ENCODE measurements around the gene TGOLN2. TPM values are rescaled to one million over a fixed set of nuclear protein-coding genes. Genes with fewer than 3 reads are reported as not detected.
"Not testable (repeated sequence)": the region's sequence is repeated elsewhere in the genome, so short reads cannot be mapped to it uniquely, and the experiment has no call there.

The TGOLN2 gene
- total RNA-seq, 1 donor from 2014 or later = 171 TPM

DNA sequence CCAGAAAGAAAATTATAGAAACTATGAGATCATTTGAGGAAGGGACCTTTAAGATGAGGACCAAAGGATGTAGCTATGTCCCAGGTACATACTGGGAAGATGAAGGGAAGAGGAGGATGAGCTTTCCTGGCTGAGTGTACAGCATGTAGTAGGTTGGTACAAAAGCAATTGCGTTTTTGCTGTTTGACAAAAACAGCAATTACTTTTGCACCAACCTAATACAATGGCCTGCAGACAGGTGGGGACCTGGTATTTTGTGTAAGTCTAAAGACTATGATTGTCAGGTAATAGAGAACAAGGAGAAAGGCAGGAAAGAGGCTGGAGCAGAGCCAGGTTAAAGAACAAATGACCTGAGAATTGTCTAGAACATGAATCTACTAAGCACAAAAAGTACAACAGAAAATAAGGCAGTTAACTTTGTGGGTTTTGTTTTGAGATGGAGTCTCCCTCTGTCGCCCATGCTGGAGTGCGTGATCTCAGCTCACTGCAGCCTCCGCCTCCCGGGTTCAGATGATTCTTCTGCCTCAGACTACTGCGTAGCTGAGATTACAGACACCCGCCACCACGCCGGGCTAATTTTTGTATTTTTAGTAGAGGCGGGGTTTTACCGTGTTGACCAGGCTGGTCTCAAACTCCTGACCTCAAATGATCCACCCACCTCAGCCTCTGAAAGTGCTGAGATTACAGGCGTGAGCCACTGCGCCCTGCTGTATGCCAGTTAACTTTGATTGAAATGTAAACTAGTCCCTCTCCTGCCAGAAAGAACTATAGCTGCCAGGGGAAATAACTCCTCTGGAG is 3.2 kb upstream of the TGOLN2 start:
- ATAC-seq (no peak), DNase-seq (no peak)
- intact Hi-C loops (cut with DNase I) = no loop called here
- Histone ChIP-seq H3K4me3 (no peak overlapping the region), H3K27me3 (ENCODE audit: low read depth) (no peaks in the 10 kb centered on the region), H3K9me3 (no peaks in the 10 kb centered on the region), H3K27ac (no peak overlapping the region), H3K36me3 (peaks cover 4% of the 10 kb centered on the region), H3K4me1 (peaks cover 8% of the 10 kb centered on the region)
- TF ChIP-seq, protein P1, sequence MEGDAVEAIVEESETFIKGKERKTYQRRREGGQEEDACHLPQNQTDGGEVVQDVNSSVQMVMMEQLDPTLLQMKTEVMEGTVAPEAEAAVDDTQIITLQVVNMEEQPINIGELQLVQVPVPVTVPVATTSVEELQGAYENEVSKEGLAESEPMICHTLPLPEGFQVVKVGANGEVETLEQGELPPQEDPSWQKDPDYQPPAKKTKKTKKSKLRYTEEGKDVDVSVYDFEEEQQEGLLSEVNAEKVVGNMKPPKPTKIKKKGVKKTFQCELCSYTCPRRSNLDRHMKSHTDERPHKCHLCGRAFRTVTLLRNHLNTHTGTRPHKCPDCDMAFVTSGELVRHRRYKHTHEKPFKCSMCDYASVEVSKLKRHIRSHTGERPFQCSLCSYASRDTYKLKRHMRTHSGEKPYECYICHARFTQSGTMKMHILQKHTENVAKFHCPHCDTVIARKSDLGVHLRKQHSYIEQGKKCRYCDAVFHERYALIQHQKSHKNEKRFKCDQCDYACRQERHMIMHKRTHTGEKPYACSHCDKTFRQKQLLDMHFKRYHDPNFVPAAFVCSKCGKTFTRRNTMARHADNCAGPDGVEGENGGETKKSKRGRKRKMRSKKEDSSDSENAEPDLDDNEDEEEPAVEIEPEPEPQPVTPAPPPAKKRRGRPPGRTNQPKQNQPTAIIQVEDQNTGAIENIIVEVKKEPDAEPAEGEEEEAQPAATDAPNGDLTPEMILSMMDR (IDR thresholded peaks at IDR 0.05) = no peak

DNA sequence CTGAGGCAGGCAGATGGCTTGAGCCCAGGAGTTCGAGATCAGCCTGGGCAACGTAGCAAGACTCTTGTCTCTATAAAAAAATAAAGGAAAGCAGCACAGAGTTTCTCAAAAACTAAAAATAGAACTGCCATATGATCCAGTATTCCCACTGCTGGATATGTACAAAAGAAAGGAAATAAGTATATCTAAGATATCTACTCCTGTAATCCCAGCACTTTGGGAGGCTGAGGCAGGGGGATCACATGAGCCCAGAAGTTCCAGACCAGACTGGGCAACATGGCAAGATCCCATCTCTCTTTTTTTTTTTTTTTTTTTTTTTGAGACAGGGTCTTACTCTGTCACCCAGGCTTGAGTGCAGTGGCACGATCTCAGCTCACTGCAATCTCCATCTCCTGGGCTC is 1.9 kb upstream of the TGOLN2 start:
- Histone ChIP-seq H3K36me3 (peaks cover 12% of the 10 kb centered on the region), H3K4me1 (peaks cover 21% of the 10 kb centered on the region)
- ATAC-seq; H3K4me3 ChIP-seq; DNase-seq; intact Hi-C loops (cut with DNase I); H3K9me3 ChIP-seq; H3K27me3 ChIP-seq (ENCODE audit: low read depth); H3K27ac ChIP-seq: not testable (repeated sequence)

DNA sequence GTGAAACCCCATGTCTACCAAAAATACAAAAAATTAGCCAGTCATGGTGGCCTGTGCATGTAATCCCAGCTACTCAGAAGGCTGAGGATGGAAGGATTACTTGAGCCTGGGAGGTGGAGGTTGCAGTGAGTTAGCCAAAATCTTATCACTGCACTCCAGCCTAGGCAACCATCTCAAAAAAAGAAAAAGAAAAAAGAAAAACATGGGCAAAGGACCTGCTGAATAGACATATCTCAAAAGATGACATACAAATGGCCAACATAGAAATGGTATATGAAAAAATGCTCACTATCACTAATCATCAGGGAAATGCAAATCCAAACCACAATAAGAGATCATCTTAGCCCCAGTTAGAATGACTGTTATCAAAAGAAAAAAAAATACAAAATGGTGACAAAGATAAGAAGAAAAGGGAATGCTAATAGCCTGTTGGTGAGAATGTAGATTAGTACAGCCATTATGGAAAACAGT is 1.4 kb upstream of the TGOLN2 start:
- H3K27me3 ChIP-seq (ENCODE audit: low read depth) = no peaks in the 10 kb centered on the region
- TF ChIP-seq, protein P1 (IDR thresholded peaks at IDR 0.05) = no peak
- no peak overlapping the region for H3K27ac ChIP-seq
- no peaks in the 10 kb centered on the region for H3K9me3 ChIP-seq
- H3K4me3 ChIP-seq = no peak overlapping the region
- intact Hi-C loops (cut with DNase I) = no loop called here
- DNase-seq (no peak), ATAC-seq (no peak)
- peaks cover 17% of the 10 kb centered on the region for H3K36me3 ChIP-seq
- peaks cover 26% of the 10 kb centered on the region for H3K4me1 ChIP-seq

DNA sequence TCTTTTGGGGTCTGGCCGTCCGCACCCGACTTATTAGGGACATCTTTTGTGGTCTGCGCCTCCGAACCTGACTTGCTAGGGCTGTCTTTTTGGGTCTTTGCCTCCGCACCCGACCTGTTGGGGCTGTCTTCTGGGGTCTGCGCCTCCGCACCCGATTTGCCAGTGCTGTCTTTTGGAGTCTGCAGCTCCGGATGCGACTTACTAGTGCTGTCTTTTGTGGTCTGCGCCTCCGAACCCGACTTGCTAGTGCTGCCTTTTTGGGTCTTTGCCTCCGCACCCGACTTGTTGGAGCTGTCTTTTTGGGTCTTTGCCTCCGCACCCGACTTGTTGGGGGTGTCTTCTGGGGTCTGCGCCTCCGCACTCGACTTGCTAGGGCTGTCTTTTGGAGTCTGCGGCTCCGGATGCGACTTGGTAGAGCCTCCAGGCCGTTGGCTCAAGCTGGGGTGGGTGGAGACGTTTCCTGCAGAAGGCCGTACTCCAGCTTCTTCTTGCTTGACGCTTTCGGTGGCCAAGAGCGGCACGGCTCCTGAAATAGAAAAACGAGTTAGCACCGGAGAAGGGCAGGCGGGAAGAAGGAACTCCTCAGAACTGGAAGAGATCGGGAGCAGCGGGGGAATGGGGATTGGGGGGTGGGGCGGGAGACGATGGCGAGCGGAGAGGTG is 498 bp downstream of the TGOLN2 start:
- peak overlapping the region; percentile 71 for H3K4me3 ChIP-seq
- peak overlapping the region; percentile 99 for H3K27ac ChIP-seq
- TF ChIP-seq, protein P1 (IDR thresholded peaks at IDR 0.05) = no peak
- ATAC-seq = peak; percentile 55 to 60
- no peaks in the 10 kb centered on the region for H3K27me3 ChIP-seq (ENCODE audit: low read depth)
- intact Hi-C loops (cut with DNase I) = no loop called here
- no peaks in the 10 kb centered on the region for H3K9me3 ChIP-seq
- peak; percentile 71 for DNase-seq
- H3K36me3 ChIP-seq = peaks cover 36% of the 10 kb centered on the region
- H3K4me1 ChIP-seq = peaks cover 45% of the 10 kb centered on the region

DNA sequence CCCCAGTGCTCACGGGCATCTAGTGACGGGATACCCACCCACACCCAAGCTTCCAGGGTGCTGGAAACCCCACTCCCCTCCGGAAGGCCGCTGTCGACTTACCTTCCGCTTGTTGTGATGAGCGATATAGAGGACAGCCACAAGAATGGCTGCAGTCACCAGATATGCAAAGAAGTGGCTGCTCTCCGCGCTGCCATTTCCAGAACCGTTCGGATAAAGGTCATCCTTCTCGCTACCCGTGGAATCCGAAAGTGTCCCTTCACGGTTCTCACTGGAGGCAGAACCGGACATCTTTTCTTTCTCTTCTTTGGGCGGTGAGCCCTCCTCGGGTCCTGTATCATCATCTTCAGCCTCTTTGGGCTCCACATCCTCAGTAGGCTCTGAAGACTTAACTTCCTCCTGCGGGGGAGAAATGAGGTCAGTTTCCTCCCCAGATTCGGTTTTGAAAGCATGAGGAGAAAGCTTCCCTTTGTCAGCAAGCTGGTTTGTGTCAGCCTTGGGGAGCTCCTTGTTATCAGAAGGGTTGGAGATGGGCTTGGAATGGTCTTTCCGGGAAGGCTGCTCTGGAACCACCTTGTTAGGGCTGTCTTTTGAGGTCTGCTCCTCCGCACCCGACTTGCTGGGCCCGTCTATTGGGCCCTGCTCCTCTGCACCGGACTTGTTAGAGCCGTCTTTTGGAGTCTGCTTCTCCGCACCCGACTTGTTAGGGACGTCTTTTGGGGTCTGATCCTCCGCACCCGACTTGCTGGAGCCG is 1.2 kb downstream of the TGOLN2 start:
- peak; percentile 11 to 31 for ATAC-seq
- TF ChIP-seq, protein P1 (IDR thresholded peaks at IDR 0.05) = no peak
- no peak for DNase-seq
- H3K9me3 ChIP-seq = no peaks in the 10 kb centered on the region
- H3K4me1 ChIP-seq = peaks cover 52% of the 10 kb centered on the region
- peak overlapping the region; percentile 99 for H3K27ac ChIP-seq
- intact Hi-C loops (cut with DNase I) = no loop called here
- peak overlapping the region; percentile 71 for H3K4me3 ChIP-seq
- peaks cover 43% of the 10 kb centered on the region for H3K36me3 ChIP-seq
- H3K27me3 ChIP-seq (ENCODE audit: low read depth) = no peaks in the 10 kb centered on the region
